K562 (cell line): ENCODE measurements around the gene LRRC3B. TPM values are rescaled to one million over a fixed set of nuclear protein-coding genes. Genes with fewer than 3 reads are reported as not detected.

Experiments used
- ATAC-seq: fragments of 200-7000 bp; cut with Tn5 transposase; 3 replicates; pipeline ENCODE4 v1.9.1; 2020; ENCODE audit warnings: moderate library complexity
- BruUV-seq: library from RNA; stranded (reverse); fragments of 400-500 nt; replicated peaks from 2 replicates; lab custom pipeline; 2021; lab: Mats Ljungman, UMichigan
- CTCF ChIA-PET: fragments of 300-600 bp; formaldehyde crosslinking; extraction: SDS; loops from one replicate; lab custom pipeline; 2021; ENCODE audit warnings: low intra/inter-chr PET ratio; lab: Yijun Ruan, JAX
- POLR2A ChIA-PET: fragments of 300-600, 350-650 bp; sonication (Branson Sonifier 250); formaldehyde crosslinking; extraction: SDS; loops from one replicate; lab custom pipeline; 2021; ENCODE audit warnings: antibody characterized with exemption, inconsistent platforms; lab: Yijun Ruan, JAX
- DNase-seq, 4 experiments: peaks; one replicate each; pipeline versions ENCODE4 v3.0.0 to v3.0.0-alpha.2; 2011 to 2018; ENCODE audit warnings: low spot score in 3 of 4, mixed read lengths in 3 of 4; ENCODE audit errors: extremely low read depth in 1 of 4
- FAIRE-seq: peaks from 2 replicates; lab custom pipeline; 2011; peaks lifted over from hg19 to GRCh38; lab: Jason Lieb, UNC
- H2AFZ ChIP-seq: 2 replicates; pipeline ENCODE4 v1.6.0; 2011; ENCODE audit warnings: low read depth, low read length, control low read depth, inconsistent platforms
- H3K27ac ChIP-seq: fragments of 200-600 bp; 3 replicates; pipeline ENCODE4 v1.8.0; 2011; ENCODE audit warnings: low read depth, mild to moderate bottlenecking, control low read depth, inconsistent platforms, low read length, moderate library complexity, mixed read lengths; ENCODE audit errors: extremely low read depth
- H3K27me3 ChIP-seq, 2 experiments: fragments of 300-600 bp in 1 of 2; 2 replicates in 1 of 2; 3 replicates in 1 of 2; pipeline versions ENCODE4 v1.6.0 to v1.8.0; 2011; ENCODE audit warnings: inconsistent platforms in 2 of 2, low read length in 2 of 2, mild to moderate bottlenecking in 1 of 2, mixed read lengths in 1 of 2, moderate library complexity in 1 of 2; ENCODE audit not compliant: control insufficient read depth in 2 of 2, insufficient read depth in 2 of 2
- H3K36me3 ChIP-seq: fragments of 300-600 bp; 3 replicates; pipeline ENCODE4 v1.8.0; 2011; ENCODE audit warnings: mild to moderate bottlenecking, low read length, inconsistent platforms; ENCODE audit not compliant: control insufficient read depth, insufficient read depth
- H3K4me1 ChIP-seq, 2 experiments: fragments of 200-600 bp in 1 of 2; replicated peaks in 1 of 2; 2 replicates in 1 of 2; 3 replicates in 1 of 2; pipeline versions ENCODE4 v1.5.1 to v1.8.0; 2011; ENCODE audit warnings: inconsistent platforms in 2 of 2, low read length in 2 of 2, mild to moderate bottlenecking in 1 of 2, mixed read lengths in 1 of 2, moderate library complexity in 1 of 2; ENCODE audit not compliant: control insufficient read depth in 2 of 2, insufficient read depth in 2 of 2
- H3K4me2 ChIP-seq: 2 replicates; pipeline ENCODE4 v1.6.1; 2011; ENCODE audit warnings: low read length, control low read depth, inconsistent platforms, mixed read lengths; ENCODE audit not compliant: insufficient read depth
- H3K4me3 ChIP-seq: fragments of 200-600 bp; sonication (generic), shearing (Covaris generic); 2 replicates; pipeline ENCODE4 v1.5.1; 2016; ENCODE audit warnings: control low read depth, inconsistent platforms
- H3K79me2 ChIP-seq: fragments of 200-600 bp; 3 replicates; pipeline ENCODE4 v1.8.0; 2011; ENCODE audit warnings: low read length, inconsistent platforms; ENCODE audit not compliant: control insufficient read depth, insufficient read depth
- H3K9ac ChIP-seq, 2 experiments: 2 replicates each; pipeline versions ENCODE4 v1.6.0 to v1.6.1; 2011; ENCODE audit warnings: low read depth in 2 of 2, low read length in 2 of 2, control low read depth in 1 of 2, inconsistent platforms in 1 of 2, mild to moderate bottlenecking in 1 of 2, mixed read lengths in 1 of 2; ENCODE audit not compliant: insufficient read depth in 1 of 2
- H3K9me1 ChIP-seq: one replicate; pipeline ENCODE4 v1.6.0; 2011; ENCODE audit warnings: inconsistent platforms, mild to moderate bottlenecking, low read length, moderate library complexity; ENCODE audit not compliant: control insufficient read depth, insufficient read depth
- H3K9me3 ChIP-seq: replicated peaks from 2 replicates; pipeline ENCODE4 v1.5.1; 2011; ENCODE audit warnings: low read depth, low read length, inconsistent platforms; ENCODE audit not compliant: control insufficient read depth, insufficient read depth
- H4K20me1 ChIP-seq: replicated peaks from 2 replicates; pipeline ENCODE4 v1.6.1; 2011; ENCODE audit warnings: low read length, inconsistent platforms, mixed read lengths; ENCODE audit not compliant: control insufficient read depth, insufficient read depth
- CBFA2T2 ChIP-seq: fragments of 450-650 bp; conservative IDR thresholded peaks from 2 replicates; pipeline ENCODE4 v1.6.1; 2017; ENCODE audit warnings: mild to moderate bottlenecking
- MCM2 ChIP-seq: fragments of 450-650 bp; IDR thresholded peaks from 2 replicates; pipeline ENCODE4 v1.6.1; 2017; ENCODE audit warnings: low read depth, mild to moderate bottlenecking
- PURB ChIP-seq: sonication (generic); formaldehyde crosslinking; IDR thresholded peaks from 2 replicates; pipeline ENCODE4 v1.9.0; 2021; ENCODE audit warnings: low read depth, mild to moderate bottlenecking, missing genetic modification reagents
- THRA ChIP-seq: fragments of 450-650 bp; IDR thresholded peaks from 2 replicates; pipeline ENCODE4 v1.6.1; 2017; ENCODE audit warnings: mild to moderate bottlenecking, moderate library complexity
- ZEB2 ChIP-seq: fragments of 450-650 bp; IDR thresholded peaks from 2 replicates; pipeline ENCODE4 v1.6.1; 2016
- ZNF24 ChIP-seq: fragments of 450-650 bp; IDR thresholded peaks from 2 replicates; pipeline ENCODE4 v1.6.1; 2016
- WGBS: fragments of 100-300 bp; shearing (Covaris generic); methylation state at CpG from one replicate; pipeline ENCODE4 v1.1.6; 2016; ENCODE audit warnings: low coverage, mixed read lengths; ENCODE audit not compliant: insufficient coverage; ENCODE audit errors: missing lambda C conversion rate; 5-methylcytosine and 5-hydroxymethylcytosine counted together
- in situ Hi-C: fragments of 300-500 bp; cut with MboI; formaldehyde crosslinking; loops from 4 replicates; pipeline ENCODE4 v1.15.0; 2018; ENCODE audit warnings: inconsistent platforms, mixed read lengths
- intact Hi-C: fragments of 100-400 bp; cut with micrococcal nuclease; formaldehyde crosslinking; loops from 2 replicates; pipeline ENCODE4 v1.14.2; 2022
- polyA plus RNA-seq, 8 experiments: library from polyadenylated mRNA; depleted of rRNA in 4 of 8; stranded (reverse) in 5 of 8; unstranded in 3 of 8; fragments of >200 nt; fragmentation: Nextera tagmentation in 2 of 8; fragmentation: Illumina TruSeq in 1 of 8; extraction: Ambion mirVana in 2 of 8; extraction: Trizol in 1 of 8; gene quantifications; 2 replicates each; pipeline versions ENCODE4 v1.2.1 to v1.2.3, GENCODE V29; 2011 to 2014; ENCODE audit warnings: inconsistent platforms in 1 of 8, missing spikeins in 1 of 8
- total RNA-seq, 7 experiments: library from RNA; depleted of rRNA in 6 of 7; stranded (reverse); fragments of >200 nt in 6 of 7; fragmentation: Illumina TruSeq in 2 of 7; extraction: Trizol in 2 of 7; gene quantifications; 2 replicates each; pipeline versions ENCODE4 v1.2.1 to v1.2.3, GENCODE V29; 2011 to 2021; ENCODE audit warnings: low replicate concordance in 1 of 7
- TF ChIP-seq, protein P1 (sequence below), 3 experiments: IDR thresholded peaks in 2 of 3; conservative IDR thresholded peaks in 1 of 3; 2 replicates each; pipeline ENCODE4 v1.5.1; 2011 to 2012; ENCODE audit warnings: low read length in 3 of 3, mild to moderate bottlenecking in 3 of 3, control low read depth in 2 of 3, improper control_type of control experiment in 1 of 3, inconsistent platforms in 1 of 3, low read depth in 1 of 3, mixed read lengths in 1 of 3, moderate library complexity in 1 of 3; ENCODE audit not compliant: insufficient read depth in 2 of 3
- TF ChIP-seq, protein P2 (sequence below): fragments of 450-650 bp; IDR thresholded peaks from 2 replicates; pipeline ENCODE4 v1.6.1; 2016; ENCODE audit warnings: low read depth

LRRC3B gene
- total and polyA plus RNA-seq, 9 of the 15 experiments (the other 6 are each of a cell fraction or from before 2014, with no cell fraction given) = under 0.01 to 0.33 TPM; not detected in 7

- TF ChIP-seq, protein P1, sequence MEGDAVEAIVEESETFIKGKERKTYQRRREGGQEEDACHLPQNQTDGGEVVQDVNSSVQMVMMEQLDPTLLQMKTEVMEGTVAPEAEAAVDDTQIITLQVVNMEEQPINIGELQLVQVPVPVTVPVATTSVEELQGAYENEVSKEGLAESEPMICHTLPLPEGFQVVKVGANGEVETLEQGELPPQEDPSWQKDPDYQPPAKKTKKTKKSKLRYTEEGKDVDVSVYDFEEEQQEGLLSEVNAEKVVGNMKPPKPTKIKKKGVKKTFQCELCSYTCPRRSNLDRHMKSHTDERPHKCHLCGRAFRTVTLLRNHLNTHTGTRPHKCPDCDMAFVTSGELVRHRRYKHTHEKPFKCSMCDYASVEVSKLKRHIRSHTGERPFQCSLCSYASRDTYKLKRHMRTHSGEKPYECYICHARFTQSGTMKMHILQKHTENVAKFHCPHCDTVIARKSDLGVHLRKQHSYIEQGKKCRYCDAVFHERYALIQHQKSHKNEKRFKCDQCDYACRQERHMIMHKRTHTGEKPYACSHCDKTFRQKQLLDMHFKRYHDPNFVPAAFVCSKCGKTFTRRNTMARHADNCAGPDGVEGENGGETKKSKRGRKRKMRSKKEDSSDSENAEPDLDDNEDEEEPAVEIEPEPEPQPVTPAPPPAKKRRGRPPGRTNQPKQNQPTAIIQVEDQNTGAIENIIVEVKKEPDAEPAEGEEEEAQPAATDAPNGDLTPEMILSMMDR (IDR thresholded peaks at IDR 0.05 in 2 of 3, conservative IDR thresholded peaks at IDR 0.05 in 1 of 3; ENCODE audit: insufficient read depth in 2 of 3, low read depth in 1 of 3, low read length in 3 of 3) = no peak
- TF ChIP-seq ZNF24 = no peak
- TF ChIP-seq ZEB2 = no peak
- TF ChIP-seq MCM2 = no peak
- no peak for TF ChIP-seq PURB (CRISPR knock-in tag)
- no peak for TF ChIP-seq THRA
- TF ChIP-seq CBFA2T2 = no peak
- TF ChIP-seq, all 486 proteins: peak for 0
These were observed 35.0 kb upstream of the LRRC3B start (continued) for GRCh38 chr3:26587571-26587970.

GRCh38 chr3:26588931-26589330 lies 33.6 kb upstream of the LRRC3B start:
- Histone ChIP-seq H4K20me1 (no peaks in the 10 kb centered on the region), H3K79me2 (no peaks in the 10 kb centered on the region), H3K9me3 (no peaks in the 10 kb centered on the region; the same call in 1 of the 2 replicates), H2AFZ (no peak overlapping the region), H3K9ac (no peak overlapping the region), H3K27ac (no peak overlapping the region), H3K36me3 (no peaks in the 10 kb centered on the region), H3K9me1 (no peaks in the 10 kb centered on the region), H3K4me2 (no peak overlapping the region), H3K27me3 (no peaks in the 10 kb centered on the region), H3K4me1 (no peaks in the 10 kb centered on the region), H3K4me3 (no peak overlapping the region)
- ATAC-seq (no peak), DNase-seq (no peak), FAIRE-seq (no peak)
- ChIA-PET POLR2A (no interaction called here), CTCF (no interaction called here)
- WGBS = 0% methylated on average over 2 of the region's 2 CpGs
- BruUV-seq = no TSS peak
- in situ Hi-C loops = no loop called here
- intact Hi-C loops = no loop called here
- TF ChIP-seq, protein P2, sequence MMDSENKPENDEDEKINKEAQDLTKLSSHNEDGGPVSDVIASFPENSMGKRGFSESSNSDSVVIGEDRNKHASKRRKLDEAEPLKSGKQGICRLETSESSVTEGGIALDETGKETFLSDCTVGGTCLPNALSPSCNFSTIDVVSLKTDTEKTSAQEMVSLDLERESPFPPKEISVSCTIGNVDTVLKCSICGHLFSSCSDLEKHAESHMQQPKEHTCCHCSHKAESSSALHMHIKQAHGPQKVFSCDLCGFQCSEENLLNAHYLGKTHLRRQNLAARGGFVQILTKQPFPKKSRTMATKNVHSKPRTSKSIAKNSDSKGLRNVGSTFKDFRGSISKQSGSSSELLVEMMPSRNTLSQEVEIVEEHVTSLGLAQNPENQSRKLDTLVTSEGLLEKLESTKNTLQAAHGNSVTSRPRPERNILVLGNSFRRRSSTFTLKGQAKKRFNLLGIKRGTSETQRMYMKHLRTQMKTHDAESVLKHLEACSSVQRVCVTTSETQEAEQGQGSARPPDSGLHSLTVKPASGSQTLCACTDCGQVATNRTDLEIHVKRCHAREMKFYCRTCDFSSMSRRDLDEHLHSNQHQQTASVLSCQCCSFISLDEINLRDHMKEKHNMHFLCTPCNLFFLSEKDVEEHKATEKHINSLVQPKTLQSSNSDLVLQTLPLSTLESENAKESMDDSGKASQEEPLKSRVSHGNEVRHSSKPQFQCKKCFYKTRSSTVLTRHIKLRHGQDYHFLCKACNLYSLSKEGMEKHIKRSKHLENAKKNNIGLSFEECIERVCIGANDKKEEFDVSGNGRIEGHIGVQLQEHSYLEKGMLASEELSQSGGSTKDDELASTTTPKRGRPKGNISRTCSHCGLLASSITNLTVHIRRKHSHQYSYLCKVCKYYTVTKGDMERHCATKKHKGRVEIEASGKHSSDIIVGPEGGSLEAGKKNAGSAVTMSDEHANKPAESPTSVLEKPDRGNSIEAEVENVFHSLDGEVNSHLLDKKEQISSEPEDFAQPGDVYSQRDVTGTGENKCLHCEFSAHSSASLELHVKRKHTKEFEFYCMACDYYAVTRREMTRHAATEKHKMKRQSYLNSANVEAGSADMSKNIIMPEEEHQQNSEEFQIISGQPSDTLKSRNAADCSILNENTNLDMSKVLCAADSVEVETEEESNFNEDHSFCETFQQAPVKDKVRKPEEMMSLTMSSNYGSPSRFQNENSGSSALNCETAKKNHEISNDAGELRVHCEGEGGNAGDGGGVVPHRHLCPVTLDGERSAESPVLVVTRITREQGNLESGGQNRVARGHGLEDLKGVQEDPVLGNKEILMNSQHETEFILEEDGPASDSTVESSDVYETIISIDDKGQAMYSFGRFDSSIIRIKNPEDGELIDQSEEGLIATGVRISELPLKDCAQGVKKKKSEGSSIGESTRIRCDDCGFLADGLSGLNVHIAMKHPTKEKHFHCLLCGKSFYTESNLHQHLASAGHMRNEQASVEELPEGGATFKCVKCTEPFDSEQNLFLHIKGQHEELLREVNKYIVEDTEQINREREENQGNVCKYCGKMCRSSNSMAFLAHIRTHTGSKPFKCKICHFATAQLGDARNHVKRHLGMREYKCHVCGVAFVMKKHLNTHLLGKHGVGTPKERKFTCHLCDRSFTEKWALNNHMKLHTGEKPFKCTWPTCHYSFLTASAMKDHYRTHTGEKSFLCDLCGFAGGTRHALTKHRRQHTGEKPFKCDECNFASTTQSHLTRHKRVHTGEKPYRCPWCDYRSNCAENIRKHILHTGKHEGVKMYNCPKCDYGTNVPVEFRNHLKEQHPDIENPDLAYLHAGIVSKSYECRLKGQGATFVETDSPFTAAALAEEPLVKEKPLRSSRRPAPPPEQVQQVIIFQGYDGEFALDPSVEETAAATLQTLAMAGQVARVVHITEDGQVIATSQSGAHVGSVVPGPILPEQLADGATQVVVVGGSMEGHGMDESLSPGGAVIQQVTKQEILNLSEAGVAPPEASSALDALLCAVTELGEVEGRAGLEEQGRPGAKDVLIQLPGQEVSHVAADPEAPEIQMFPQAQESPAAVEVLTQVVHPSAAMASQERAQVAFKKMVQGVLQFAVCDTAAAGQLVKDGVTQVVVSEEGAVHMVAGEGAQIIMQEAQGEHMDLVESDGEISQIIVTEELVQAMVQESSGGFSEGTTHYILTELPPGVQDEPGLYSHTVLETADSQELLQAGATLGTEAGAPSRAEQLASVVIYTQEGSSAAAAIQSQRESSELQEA = no peak
